GM21576 (cell line): ENCODE data around the gene PPP1R18.
"Not testable (repeated sequence)": the region's sequence is repeated elsewhere in the genome, so short reads cannot be mapped to it uniquely, and the experiment has no call there.

Experiments
- ATAC-seq: cut with Tn5 transposase; IDR thresholded peaks from one replicate; pipeline ENCODE4 v1.9.1; 2021; ENCODE audit warnings: mild to moderate bottlenecking, moderate library complexity; ENCODE audit not compliant: unreplicated experiment

The PPP1R18 gene, protein sequence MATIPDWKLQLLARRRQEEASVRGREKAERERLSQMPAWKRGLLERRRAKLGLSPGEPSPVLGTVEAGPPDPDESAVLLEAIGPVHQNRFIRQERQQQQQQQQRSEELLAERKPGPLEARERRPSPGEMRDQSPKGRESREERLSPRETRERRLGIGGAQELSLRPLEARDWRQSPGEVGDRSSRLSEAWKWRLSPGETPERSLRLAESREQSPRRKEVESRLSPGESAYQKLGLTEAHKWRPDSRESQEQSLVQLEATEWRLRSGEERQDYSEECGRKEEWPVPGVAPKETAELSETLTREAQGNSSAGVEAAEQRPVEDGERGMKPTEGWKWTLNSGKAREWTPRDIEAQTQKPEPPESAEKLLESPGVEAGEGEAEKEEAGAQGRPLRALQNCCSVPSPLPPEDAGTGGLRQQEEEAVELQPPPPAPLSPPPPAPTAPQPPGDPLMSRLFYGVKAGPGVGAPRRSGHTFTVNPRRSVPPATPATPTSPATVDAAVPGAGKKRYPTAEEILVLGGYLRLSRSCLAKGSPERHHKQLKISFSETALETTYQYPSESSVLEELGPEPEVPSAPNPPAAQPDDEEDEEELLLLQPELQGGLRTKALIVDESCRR

DNA sequence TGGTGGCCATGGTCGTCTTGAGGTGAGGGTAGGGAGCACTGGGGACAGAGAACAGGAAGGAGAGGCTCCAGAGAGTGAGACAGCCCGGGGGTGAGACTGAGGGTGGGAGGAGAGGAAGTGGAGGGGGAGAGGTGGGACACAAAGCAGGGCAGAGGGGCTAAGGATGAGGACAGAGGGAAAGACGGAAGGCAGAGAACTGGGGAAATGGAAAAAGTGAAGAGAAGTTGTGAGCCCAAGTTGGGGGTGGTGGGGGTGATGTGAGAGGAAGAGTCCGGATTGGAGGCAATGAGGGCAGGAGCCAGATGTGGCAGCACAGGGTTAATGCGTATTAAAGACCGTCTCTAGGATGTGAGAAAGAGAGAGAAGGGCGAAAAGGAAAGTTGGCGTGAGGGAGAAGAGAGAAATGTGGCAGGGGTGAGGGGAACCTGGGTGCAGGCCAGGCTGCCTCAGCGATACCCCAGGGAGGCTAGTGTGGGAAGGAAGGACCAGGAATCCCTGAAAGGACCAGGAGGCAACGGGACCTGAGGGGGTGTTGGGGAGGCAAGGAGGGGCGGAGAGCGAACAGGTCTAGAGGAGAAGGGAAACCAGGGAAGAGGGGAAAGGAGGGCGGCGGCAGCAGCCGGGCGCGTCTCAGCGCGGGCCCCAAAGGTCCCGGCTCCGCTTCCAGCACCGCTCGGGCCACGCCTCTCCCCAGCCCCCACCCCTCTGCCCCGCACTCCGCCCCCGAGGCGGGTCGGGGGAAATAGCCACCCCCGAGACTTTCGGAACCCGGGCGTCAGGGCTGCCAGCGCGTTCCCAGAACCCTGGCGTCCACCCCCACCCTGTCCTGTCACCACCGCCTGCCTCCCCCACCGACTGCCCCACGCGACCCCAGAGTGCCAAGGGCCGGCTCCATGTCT, at the start of gene PPP1R18:
PPP1R18 (minus strand) TSS at position 637 of the 899 bp plus-strand sequence; CDS start at position 10, 627 bp downstream.
- ATAC-seq = no peak

DNA sequence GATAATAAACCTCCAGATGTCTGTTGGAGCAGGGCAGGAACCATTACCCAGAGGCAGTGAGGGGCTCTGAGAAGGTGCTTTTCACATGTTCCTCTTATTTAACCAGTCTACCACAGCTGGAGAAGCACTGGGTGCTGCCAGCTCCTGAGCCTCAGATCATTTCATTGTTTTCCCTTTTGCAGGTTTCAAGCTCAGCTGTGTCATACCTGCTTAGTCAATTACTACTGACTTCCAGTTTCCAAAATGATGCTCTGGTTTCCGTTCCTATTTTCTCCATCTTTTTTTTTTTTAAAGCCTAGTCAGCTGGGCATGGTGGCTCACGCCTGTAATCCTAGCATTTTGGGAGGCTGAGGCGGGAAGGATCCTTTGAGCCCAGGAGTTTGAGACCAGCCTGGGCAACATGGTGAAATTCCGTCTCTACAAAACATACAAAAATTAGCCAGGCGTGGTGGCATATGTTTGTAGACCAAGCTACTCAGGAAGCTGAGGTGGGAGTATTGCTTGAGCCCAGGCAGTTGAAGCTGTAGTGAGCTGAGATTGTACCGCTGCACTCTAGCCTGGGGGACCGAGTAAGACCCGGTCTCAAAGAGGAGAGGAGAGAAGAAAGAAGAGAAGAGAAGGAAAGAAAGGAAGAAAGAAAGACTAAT, 49.3 kb upstream of the PPP1R18 start:
- ATAC-seq = no peak

DNA sequence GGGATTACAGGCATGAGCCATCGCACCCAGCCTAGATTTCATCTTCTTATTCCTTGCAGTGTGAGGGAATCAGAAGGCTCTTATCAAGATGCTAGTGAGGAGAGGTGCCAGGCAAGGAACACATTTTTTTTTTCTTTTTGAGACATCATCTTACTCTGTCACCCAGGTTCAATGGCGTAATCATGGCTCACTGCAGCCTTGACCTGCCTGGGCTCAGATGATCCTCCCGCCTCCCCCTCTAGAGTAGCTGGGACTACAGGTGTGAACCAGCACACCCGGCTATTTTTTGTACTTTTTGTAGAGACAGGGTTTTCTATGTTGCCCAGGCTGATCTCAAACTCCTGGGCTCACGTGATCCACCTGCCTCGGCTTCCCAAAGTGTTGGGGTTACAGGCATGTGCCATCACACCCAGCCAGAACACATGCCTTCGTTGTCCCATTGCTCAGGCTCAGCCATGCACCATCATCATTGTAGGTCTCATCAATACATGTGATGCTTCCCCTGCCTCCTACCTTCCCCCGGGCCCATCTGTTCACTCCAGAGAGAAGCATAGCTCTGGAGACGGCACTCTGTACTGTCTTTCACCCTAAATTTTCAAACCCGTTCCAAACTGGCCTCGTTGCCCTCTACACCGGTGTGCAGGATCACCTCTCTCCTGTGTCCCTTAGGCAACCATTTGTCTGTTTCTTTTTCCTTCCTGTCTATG, 45.9 kb upstream of the PPP1R18 start:
- ATAC-seq = no peak

DNA sequence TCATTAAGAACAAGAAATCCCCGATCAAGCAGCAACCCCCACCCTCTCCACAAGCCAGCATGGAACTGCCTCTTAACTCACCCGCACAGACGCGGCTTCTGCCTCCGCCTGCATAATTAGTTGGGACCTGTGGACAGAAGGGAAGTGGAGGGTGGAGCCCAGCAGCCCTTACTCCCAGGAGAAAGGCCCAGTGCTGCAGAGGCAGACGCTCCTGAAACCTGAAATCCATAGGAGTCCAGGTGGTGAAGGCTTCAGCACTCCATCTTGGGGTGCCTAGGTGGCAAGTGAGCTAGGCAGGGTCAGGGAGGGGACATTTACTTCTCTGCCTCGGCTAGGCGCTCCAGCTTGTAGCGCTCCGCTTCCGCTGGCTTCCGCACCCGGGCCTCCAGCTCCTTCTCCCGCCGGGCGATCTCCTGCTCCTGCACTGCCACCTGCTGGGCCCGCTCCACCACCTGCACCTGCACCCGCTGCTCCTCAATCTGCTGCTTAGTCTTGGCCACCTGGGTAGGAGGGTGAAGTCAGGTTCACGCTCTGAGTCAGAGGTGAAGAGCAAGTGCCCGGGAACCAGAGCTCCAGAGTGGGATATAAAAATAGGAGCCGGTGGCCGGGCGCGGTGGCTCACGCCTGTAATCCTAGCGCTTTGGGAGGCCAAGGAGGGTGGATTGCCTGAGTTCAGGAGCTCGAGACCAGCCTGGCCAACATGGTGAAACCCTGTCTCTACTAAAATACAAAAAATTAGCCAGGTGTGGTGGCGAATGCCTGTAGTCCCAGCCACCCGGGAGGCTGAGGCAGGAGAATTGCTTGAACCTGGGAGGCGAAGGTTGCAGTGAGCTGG, 44.4 kb upstream of the PPP1R18 start:
- ATAC-seq = no peak

DNA sequence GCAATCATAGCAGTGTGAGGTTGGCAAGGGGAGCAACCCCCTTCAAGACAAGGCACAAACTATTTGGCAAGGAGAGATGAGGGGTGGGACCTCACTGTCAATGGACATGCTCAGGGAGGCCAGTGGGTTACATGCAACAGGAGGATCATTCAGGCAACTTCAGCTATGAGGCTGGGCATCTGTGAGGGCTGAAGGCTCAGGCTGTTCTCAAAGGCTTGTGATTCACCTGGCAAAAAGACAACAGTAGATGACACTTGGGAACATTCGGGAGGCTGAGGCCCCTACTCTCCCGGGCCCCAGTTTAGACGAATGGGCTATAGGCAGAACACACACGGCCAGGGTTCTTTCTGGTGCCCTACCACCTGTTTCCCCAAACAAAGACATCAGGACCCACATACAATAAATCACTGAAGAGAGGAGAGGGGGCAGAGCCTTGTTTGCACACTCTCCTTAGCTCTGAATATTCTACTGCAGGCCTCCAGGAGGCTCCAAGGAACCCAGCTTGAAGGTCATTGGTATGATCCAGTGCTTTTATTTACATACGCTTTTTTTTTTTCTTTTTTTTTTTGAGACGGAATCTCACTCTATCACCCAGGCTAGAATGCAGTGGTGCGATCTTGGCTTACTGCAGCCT, 41.6 kb upstream of the PPP1R18 start:
- no peak for ATAC-seq

DNA sequence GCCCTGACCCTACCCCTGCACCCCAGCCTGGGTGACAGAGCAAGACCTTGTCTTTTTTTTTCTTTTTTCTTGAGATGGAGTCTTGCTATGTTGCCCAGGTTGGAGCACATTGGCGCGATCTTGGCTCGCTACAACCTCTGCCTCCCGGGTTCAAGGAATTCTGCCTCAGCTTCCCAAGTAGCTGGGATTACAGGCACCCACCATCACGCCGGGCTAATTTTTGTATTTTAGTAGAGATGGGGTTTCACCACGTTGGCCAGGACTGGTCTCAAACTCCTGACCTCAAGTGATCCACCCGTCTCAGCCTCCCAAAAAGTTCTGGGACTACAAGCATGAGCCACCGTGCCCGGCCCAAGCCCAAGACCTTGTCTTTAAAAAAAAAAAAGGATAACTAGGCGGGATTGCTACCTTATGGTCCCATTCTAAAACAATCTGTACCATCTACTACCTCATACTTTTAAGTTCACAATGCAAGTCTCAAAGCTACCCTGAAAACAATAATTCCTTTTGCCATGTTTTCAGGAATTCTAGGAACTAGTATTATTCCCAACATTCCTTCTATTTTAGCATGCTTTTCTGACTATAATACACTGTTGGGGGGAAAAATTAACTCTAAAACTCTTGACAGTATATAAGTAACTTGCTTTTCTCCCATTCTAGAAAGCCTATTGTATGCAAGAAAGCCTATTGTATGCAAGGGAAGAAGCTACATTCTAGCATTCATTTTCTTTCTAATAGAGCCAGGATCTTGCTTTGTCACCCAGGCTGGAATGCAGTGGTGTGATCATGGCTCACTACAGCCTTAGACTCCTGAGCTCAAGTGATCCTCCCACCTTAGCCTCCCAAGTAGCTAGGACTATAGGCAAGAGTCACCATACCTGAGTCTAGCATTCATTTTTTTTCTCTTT, 40.3 kb upstream of the PPP1R18 start:
- ATAC-seq = no peak

DNA sequence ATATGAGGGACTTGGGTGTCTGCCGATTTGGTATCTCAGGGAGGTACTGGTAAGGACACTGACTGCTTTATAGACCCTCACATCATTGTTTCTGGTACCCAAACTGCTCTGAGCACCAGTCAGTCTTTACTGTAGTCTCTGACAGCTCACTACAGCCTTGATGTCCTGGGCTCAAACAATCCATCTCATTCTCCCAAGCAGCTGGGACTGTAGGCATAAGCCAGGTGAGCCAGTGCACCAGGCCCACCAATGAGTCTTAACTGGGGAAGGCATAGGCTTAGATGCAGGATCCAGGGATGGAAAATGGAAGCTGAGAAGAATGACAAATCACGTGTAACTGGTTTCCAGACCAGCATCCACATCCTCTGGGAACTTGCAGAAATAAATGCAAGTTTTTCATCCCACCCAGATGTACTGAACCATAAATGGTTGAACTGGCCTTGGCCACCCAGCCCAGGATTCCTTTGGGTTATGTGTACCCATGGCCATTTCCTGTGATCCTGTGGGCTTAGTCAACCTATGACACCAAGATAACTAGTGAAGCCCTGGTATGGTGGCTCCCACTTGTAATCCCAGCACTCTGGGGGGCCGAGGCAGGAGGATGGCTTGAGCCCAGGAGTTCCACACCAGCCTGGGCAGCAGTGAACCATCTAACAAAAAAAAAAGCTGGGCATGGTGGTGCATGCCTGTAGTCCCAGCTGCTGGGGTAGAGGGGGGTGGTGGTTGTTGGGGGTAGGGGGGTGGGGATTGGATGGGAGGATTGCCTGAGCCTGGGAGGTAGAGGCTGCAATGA, 39.5 kb upstream of the PPP1R18 start:
- ATAC-seq = no peak

DNA sequence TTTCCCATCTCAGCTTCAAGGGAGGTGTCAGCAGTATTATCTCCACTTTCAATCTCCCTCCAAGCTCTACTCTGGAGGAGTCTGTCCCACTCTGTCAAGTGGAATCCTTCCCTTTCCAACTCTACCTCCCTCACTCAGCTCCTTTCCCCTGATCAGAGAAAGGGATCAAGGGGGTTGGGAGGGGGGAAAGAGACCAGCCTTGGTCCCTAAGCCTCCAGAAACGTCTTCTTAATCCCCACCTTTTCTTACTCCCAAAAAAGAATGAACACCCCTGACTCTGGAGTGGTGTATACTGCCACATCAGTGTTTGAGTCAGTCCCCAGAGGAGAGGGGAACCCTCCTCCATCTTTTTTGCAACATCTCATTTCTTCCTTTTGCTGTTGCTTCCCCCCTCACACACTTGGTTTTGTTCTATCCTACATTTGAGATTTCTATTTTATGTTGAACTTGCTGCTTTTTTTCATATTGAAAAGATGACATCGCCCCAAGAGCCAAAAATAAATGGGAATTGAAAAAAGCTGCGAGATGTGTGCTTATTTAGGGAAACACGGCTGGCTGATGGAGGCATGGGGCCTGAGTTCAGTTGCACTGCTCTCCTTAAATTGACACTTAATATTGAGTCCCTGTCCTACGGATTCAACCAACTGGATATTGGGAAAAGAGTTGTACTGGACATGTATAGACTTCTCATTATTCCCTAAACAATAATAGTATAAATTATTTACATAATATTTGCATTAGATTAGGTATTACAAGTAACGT, 38.6 kb upstream of the PPP1R18 start:
- no peak for ATAC-seq

DNA sequence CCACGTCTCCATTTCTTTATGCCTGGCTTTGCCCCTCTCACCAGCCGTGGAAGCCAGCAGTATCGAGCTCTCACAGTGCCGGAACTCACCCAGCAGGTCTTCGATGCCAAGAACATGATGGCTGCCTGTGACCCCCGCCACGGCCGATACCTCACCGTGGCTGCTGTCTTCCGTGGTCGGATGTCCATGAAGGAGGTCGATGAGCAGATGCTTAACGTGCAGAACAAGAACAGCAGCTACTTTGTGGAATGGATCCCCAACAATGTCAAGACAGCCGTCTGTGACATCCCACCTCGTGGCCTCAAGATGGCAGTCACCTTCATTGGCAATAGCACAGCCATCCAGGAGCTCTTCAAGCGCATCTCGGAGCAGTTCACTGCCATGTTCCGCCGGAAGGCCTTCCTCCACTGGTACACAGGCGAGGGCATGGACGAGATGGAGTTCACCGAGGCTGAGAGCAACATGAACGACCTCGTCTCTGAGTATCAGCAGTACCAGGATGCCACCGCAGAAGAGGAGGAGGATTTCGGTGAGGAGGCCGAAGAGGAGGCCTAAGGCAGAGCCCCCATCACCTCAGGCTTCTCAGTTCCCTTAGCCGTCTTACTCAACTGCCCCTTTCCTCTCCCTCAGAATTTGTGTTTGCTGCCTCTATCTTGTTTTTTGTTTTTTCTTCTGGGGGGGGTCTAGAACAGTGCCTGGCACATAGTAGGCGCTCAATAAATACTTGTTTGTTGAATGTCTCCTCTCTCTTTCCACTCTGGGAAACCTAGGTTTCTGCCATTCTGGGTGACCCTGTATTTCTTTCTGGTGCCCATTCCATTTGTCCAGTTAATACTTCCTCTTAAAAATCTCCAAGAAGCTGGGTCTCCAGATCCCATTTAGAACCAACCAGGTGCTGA, 37.6 kb upstream of the PPP1R18 start:
- ATAC-seq = not testable (repeated sequence)

DNA sequence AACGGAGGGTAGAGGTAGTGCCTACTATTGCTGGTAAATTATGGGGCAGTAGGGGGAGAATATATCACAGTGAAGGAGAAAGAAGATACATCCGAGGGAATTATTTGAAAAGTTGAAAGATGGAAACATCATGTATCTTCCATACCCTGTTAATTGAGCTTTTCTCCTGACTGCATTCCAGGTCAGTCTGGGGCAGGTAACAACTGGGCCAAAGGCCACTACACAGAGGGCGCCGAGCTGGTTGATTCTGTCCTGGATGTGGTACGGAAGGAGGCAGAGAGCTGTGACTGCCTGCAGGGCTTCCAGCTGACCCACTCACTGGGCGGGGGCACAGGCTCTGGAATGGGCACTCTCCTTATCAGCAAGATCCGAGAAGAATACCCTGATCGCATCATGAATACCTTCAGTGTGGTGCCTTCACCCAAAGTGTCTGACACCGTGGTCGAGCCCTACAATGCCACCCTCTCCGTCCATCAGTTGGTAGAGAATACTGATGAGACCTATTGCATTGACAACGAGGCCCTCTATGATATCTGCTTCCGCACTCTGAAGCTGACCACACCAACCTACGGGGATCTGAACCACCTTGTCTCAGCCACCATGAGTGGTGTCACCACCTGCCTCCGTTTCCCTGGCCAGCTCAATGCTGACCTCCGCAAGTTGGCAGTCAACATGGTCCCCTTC, 36.9 kb upstream of the PPP1R18 start:
- not testable (repeated sequence) for ATAC-seq

DNA sequence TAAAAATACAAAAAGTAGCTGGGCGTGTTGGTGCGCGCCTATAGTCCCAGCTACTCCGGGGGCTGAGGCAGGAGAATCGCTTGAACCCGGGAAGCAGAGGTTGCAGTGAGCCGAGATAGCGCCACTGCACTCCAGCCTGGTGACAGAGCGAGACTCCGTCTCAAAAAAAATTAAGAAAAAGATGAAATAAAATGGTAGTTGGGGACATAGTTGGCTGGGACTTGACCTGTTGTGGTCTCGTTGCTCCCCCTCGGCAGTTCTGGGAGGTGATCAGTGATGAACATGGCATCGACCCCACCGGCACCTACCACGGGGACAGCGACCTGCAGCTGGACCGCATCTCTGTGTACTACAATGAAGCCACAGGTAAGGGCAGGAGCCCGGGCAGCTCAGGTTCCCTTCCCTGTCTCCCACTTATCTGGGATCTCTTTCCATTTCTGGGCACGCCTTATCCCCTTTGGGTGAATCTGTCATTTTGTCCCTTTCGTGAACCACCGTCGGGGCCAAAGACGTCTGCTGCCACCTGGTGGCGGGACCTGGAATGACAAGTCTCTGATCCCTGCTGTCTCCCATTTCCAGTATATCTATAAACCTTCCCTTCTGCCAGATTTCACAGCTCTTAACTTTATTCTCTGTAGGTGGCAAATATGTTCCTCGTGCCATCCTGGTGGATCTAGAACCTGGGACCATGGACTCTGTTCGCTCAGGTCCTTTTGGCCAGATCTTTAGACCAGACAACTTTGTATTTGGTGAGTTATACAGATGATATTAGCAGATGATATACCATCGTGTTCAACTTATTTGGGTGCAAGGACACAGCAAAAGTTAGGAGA, 36.1 kb upstream of the PPP1R18 start:
- ATAC-seq = no peak

DNA sequence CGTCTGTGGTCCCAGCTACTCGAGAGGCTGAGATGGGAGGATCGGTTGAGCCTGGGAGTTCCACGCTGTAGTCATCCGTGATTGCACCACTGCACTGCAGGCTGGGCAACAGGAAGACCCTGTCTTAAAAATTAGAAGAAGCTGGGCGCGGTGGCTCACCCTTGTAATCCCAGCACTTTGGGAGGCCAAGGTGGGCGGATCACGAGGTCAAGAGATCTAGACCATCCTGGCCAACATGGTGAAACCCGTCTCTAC, 35.5 kb upstream of the PPP1R18 start:
- ATAC-seq = not testable (repeated sequence)

DNA sequence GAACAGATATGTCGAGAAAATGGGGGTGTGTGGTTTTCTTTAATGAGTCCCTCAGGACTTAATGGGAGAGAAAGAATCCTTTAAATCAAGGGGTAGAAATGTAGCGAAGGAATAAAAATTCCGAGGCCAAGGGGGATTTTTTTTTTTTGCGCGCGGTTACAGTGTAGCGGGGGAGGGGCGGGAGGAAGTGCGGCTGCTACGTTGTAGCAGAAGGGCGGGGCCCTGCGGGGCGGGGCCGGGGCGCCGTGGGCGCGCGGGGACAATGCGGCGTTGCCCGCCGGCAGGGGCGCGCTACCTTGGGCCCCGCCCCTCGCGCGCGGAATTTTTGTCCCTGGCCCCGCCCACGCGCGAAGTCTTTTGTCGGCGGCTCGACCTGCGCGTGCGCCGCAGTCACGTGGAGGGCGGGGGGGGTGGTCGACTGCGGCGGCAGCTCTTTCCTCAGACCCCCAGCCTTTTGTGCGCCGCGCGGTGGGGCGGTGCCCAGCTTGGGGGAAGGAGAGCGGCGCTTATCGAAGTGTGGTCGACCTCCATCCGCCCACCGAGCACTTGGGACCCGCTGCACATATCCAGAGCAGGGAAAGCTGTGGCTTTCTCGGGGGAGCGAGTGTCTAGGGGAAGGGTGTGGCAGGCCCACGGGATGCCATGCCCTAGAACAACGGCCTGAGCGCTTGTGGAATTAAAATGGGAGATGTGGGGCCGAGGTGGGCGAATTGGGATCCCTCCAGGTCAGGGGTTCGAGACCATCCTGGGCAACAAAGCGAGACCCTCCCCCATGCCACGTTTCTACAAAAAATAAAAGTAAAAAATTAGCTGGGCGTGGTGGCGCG, 35.0 kb upstream of the PPP1R18 start:
- no peak for ATAC-seq
